ENCODE measurements around the gene PITPNM3.

PITPNM3 gene

GRCh38 chr17:6479622-6480302 is 76.6 kb downstream of the PITPNM3 start:
- no peak for DNase-seq (ENCODE audit: low read depth)

DNA sequence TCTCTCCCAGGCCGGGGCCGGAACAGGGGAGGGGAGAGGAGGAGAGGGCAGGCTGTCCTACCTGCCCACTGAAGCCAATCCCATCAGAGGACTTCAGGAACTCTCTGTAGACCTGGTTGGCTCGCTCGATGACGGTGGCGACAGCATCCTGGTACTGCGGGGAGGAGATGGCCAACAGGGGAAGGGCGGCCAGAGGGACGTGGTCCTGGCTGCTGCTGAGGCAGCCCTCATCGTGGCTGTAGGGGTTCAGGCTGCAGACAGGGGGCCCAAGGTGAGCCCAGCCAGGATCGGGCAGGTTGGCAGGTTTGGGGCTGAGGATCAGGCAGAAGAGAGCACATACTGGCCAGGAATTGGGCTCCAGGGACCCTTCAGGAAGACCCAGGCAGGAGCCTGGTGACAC is 77.9 kb downstream of the PITPNM3 start:
- DNase-seq (ENCODE audit: low read depth): no peak

DNA sequence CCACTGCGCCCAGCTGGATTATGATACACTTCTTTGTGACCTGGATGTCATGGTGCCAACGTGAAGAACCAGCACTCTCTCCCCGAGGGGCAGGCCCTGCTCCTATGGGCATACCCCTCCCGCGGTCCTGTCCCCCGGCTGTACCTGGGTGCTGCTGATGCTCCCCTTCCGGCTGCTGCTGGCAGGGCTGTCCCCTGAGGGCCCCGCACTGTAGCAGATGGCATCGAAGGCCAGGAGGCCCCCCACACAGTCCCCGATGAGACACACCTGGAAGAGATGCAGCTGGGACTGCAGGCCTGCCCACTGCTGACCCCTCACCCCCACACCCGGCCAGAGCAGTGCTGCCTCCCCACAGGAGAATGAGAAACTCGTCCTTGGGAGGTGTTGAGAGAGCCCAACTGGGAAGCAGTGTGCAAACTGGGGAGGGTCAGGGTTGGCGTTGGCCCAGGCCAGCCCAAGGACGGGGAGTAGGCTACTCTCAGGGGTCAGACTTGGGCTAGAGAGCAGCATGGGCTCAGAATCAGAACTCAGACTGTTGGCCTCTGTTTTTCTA is 78.4 kb downstream of the PITPNM3 start:
- DNase-seq (ENCODE audit: low read depth): no peak

DNA sequence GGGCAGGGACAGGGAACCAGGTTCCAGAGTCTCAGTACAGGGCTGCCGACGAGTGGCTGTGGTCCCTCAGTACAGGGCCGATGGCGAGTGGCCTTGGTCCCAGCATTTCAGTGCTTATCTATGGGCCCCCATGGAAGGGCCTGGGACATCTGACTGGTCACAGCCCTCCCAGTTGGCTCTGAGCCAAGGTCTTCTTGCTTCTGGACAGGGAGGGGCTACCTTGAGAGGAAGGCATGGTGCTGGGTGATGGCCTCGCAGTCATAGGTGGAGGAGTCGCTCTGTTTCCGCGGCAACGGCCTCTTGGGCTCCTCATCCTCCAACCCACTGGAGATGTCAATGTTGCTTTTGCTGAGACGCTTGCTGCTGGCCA is 79.6 kb downstream of the PITPNM3 start:
- no peak for DNase-seq (ENCODE audit: low read depth)

DNA sequence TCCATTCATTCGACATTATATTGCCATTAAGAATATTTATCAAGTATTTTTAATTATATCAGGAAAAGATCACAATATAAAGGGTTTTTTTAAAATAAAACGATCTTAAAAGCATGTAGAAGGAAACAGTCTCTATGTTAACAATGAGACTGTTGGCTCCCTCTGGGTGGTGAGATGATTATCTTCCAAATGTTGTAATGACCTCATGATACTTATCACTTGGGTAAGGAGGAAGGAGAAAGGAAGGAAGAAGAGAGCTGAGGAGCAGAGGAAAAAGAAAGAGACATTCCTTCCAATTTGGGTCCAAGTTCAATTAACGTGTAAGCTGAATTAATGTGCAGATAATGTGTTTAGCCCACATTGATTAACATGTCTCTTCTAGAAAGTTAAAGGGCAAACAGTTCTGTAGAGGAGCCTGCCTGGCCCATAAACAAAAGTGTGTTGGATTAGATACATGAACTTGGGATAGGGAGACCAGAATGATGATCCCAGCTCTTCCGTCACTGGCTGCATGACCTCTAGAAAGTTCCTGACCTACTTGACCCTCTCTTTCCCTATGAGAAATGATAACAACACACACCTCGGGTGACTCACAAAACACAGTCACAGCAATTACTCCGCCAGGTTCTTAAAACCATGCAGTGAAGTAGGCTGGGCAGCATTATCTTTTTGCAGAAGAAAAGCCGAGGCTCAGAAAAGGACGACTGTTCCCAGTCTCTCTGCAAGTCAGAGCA is 80.1 kb downstream of the PITPNM3 start:
- no peak for DNase-seq (ENCODE audit: low read depth)

GRCh38 chr17:6475411-6475810 is 80.9 kb downstream of the PITPNM3 start:
- DNase-seq (ENCODE audit: low read depth): no peak

GRCh38 chr17:6474906-6475305 is 81.4 kb downstream of the PITPNM3 start:
- DNase-seq (ENCODE audit: low read depth): no peak

DNA sequence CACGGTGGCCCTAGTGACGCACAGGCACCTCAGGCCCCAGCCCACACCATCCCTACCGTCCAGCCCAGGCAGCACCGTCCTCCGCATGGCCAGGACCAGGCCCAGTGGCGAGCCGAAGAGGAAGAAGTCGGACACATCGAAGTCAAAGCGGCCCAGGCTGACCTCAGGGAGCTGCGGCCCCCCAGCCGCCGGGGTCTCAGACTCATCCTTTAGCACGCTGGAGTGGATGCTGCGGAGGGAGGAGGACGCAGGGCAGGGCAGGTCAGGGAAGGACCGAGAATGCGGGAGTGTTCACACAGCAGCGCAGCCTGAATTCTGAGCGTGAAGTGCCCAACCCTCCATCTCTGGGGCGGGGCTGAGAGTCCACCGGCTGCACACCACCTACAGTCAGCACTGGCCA is 82.0 kb downstream of the PITPNM3 start:
- DNase-seq (ENCODE audit: low read depth): no peak

DNA sequence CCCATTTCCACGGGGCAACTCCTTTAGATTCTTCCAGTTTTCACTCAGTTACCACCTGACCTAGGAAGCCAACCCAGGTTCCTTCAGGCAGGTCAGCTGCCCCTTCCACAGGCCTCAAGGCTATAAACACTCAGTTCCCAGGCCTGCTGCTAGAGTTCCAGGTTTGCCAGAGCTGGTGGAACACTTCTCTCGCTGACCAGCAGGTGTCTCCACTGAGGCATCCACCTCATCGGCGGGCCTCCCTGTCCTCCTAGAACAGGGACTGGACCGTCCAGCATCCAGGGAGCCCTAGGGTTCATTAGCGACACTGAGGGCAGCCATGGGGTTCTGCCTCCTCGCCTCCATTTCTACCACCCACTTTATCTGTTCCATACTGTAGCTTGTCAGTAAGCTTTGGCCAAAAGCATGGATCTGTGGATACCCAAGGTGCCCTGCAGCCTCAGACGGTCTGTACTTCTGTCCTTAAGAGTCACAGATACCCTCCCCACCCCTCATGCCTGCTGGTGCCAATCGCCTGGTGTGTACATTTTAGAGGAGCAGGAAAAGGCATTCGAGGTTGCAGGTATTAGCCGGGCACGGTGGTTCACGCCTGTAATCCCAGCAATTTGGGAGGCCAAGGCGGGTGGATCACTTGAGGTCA is 83.1 kb downstream of the PITPNM3 start:
- peak; percentile 24 for DNase-seq (ENCODE audit: low read depth)

DNA sequence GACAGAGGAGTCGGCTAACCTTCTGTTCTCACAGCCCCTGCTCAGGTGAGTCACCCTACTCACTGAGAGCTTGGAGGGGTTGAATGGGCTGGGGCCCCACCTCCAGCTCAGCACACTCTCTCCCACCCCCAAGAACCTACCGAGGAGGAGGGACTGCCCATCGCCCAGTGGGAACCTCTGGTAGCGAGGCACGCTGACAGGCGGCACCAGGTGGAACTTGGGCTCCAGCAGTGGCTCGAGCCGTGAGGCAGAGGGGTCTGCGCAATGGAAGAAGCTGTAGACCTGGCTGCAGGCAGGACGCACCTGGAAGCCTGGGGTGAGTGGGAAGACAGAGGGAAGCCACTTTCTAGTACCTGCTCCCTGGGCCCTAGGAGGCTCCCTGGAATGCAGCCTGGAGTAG is 83.8 kb downstream of the PITPNM3 start:
- DNase-seq (ENCODE audit: low read depth): no peak

DNA sequence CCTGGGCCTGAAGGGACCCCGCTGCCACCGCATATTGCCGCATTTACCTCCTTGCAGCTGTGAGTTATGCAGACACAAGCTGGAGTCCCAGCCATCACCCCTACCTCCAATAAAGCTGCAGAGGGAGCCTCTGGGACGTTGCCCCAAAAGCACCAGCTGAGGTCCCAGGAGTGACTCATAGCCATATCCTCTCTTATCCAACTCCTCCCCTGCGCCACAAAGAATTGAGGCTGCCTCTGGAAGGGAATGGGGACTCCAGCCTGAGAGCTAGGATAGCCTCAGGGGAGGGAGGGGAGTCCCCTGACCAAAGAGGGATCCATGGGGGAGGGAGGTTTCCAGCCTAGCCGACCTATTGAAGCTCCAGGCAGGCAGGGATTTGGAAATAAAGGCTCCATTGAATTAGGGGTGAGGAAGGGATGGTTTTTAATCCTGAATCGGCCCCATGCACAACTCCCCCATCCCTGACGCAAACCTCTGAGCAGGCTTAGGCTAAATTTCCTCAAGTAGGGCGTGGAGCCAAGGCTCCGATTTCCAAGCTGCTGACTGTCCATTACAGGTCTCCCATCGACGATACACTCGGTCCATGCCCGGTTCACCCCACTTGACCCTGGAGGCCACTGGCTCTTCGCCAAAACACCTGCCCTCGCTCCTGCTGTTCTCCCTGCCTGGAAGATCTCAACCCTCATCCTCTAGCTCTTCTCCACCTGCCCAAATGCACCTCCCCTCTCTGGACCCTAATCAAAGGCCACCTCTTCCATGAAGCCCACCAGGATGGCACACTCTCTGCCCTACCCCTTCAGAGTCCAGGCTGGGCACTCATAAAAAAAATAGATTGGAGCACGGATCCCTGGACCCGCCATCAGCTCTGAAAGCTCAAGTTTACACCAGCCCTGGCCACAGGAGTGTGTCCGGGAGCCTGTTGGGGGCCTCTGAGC is 84.6 kb downstream of the PITPNM3 start:
- no peak for DNase-seq (ENCODE audit: low read depth)

- DNase-seq (ENCODE audit: low read depth): no peak
These were observed 85.4 kb downstream of the PITPNM3 start for GRCh38 chr17:6470751-6471521.

DNA sequence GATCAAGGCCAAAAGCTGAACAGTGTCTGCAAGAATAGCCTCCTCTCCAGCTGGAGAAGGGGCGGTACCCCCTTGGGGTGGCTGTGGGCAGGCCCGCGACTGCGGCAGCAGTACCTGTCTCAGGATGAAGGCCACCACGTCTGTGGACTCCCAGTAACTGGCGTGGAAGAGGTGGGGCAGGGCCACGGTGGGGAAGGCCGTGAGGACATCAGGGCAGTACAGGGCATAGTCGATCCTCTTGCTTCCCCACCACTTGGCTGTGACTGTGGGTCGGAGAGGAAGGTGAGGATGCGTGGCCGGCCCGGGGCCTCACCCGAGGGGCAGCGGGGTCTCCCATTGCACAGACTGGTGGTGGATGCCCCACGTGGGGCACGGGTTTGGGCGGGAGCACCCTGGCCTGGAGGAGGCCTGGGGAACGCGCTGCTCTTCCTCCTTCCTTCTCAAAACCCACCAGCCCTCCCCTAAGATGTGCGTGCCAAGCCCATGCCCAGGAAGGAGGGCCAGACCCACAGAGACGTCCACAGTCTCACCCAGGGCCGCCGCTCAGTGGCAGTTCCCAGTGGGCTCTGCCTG is 86.1 kb downstream of the PITPNM3 start:
- no peak for DNase-seq (ENCODE audit: low read depth)

GRCh38 chr17:6468051-6468790 is 88.1 kb downstream of the PITPNM3 start:
- no peak for DNase-seq (ENCODE audit: low read depth)

GRCh38 chr17:6467567-6467966 is 88.8 kb downstream of the PITPNM3 start:
- DNase-seq (ENCODE audit: low read depth): no peak

- DNase-seq (ENCODE audit: low read depth): no peak
These were observed 91.0 kb downstream of the PITPNM3 start for GRCh38 chr17:6465206-6466003.

- no peak for DNase-seq (ENCODE audit: low read depth)
These were observed 91.8 kb downstream of the PITPNM3 start for GRCh38 chr17:6464446-6465041.

DNA sequence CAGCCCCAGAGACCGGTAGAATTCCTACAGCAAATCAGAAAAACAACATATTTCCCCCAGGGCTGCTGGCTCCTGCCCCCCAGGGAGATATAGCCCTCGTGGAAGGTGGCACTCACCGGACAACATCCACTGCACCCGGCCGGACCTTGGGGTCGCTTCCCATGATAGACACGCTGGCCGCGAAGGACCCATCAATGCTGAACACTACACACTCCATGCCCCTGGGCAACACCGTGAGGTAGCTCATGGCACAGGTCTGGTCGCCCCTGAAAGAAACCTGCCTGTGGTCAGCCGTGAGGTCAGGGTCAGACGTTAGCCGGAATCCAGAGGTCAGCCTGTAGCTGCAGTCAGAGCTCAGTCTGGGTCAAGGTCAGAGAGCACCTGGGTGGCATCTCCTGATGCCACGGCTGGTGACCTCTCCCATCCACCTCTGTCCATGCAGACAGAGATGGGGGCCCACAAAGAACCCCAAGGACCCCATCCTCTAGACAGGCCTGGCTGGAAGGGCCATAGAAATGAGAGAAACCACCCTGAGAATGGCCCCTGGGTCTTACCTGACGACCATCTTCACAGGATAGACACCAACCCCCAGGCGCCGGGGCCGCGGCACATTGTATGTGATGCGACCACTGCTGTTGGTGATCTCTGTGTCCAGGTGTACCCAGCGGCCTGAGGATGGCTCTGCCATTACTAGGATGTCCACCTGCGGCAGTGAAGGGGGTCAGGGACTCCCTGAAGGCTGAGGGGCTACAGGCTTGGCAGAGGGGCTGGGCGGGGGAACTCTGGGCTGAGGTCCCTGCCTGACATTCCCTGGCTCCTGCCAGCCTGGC is 92.5 kb downstream of the PITPNM3 start:
- no peak for DNase-seq (ENCODE audit: low read depth)
